ENCODE data around the gene TAF1D.

TAF1D gene

GRCh38 chr11:93697611-93698010, 43.7 kb downstream of the TAF1D start:
- no peaks in the 10 kb centered on the region for H3K4me1 ChIP-seq (ENCODE audit: low read depth, poor library complexity, severe bottlenecking)
- H4K20me1 ChIP-seq (ENCODE audit: insufficient read depth), result no peaks in the 10 kb centered on the region
- no peak overlapping the region for H3K4me3 ChIP-seq (IDR thresholded peaks at IDR 0.05; ENCODE audit: insufficient read depth, low read depth, low read length)
- no peaks in the 10 kb centered on the region for H3K79me2 ChIP-seq (ENCODE audit: insufficient read depth, low read depth)
- no peak overlapping the region for H3K27ac ChIP-seq
- no peak overlapping the region for H2AFZ ChIP-seq (ENCODE audit: low read depth)
- H3K9ac ChIP-seq, result no peak overlapping the region
- H3K36me3 ChIP-seq (ENCODE audit: insufficient read depth), result no peaks in the 10 kb centered on the region
- TF ChIP-seq, protein P1, sequence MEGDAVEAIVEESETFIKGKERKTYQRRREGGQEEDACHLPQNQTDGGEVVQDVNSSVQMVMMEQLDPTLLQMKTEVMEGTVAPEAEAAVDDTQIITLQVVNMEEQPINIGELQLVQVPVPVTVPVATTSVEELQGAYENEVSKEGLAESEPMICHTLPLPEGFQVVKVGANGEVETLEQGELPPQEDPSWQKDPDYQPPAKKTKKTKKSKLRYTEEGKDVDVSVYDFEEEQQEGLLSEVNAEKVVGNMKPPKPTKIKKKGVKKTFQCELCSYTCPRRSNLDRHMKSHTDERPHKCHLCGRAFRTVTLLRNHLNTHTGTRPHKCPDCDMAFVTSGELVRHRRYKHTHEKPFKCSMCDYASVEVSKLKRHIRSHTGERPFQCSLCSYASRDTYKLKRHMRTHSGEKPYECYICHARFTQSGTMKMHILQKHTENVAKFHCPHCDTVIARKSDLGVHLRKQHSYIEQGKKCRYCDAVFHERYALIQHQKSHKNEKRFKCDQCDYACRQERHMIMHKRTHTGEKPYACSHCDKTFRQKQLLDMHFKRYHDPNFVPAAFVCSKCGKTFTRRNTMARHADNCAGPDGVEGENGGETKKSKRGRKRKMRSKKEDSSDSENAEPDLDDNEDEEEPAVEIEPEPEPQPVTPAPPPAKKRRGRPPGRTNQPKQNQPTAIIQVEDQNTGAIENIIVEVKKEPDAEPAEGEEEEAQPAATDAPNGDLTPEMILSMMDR (conservative IDR thresholded peaks at IDR 0.05; ENCODE audit: low read depth, low read length), result no peak
- H3K27me3 ChIP-seq (ENCODE audit: insufficient read depth, low read depth), result no peaks in the 10 kb centered on the region
- no peak overlapping the region for H3K4me2 ChIP-seq

DNA sequence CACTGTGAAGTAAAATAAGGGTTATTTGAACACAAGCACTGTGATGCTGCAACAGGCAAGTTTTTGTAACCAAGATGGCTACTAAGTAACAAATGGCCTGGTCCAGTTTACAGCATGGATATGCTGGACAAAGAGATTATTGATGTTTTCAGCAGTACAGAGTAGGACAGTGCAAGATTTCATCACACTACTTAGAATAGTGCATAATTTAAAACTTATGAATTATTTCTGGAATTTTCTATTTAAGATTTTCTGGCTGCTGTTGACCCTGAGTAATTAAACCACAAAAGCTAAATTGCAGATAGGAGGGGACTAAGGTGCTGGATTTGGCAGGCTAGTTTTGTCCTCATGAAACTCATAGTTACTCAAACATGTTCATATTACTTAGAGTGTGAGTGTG, 46.7 kb downstream of the TAF1D start:
- no peaks in the 10 kb centered on the region for H3K79me2 ChIP-seq (ENCODE audit: insufficient read depth, low read depth)
- H4K20me1 ChIP-seq (ENCODE audit: insufficient read depth), result no peaks in the 10 kb centered on the region
- H3K27me3 ChIP-seq (ENCODE audit: insufficient read depth, low read depth), result no peaks in the 10 kb centered on the region
- H3K4me1 ChIP-seq (ENCODE audit: low read depth, poor library complexity, severe bottlenecking), result no peaks in the 10 kb centered on the region
- TF ChIP-seq, protein P1 (conservative IDR thresholded peaks at IDR 0.05; ENCODE audit: low read depth, low read length), result no peak
- H2AFZ ChIP-seq (ENCODE audit: low read depth), result no peak overlapping the region
- H3K36me3 ChIP-seq (ENCODE audit: insufficient read depth), result no peaks in the 10 kb centered on the region
- H3K4me2 ChIP-seq, result no peak overlapping the region
- no peak overlapping the region for H3K4me3 ChIP-seq (IDR thresholded peaks at IDR 0.05; ENCODE audit: insufficient read depth, low read depth, low read length)
- H3K9ac ChIP-seq, result no peak overlapping the region
- no peak overlapping the region for H3K27ac ChIP-seq

GRCh38 chr11:93694109-93694508, 47.2 kb downstream of the TAF1D start:
- H4K20me1 ChIP-seq (ENCODE audit: insufficient read depth), result no peaks in the 10 kb centered on the region

GRCh38 chr11:93689240-93689639, 52.1 kb downstream of the TAF1D start:
- H2AFZ ChIP-seq (ENCODE audit: low read depth), result no peak overlapping the region
- H3K4me1 ChIP-seq (ENCODE audit: low read depth, poor library complexity, severe bottlenecking), result no peaks in the 10 kb centered on the region
- no peaks in the 10 kb centered on the region for H4K20me1 ChIP-seq (ENCODE audit: insufficient read depth)
- no peak overlapping the region for H3K9ac ChIP-seq
- H3K79me2 ChIP-seq (ENCODE audit: insufficient read depth, low read depth), result no peaks in the 10 kb centered on the region
- no peak overlapping the region for H3K27ac ChIP-seq
- no peak overlapping the region for H3K4me2 ChIP-seq
- no peaks in the 10 kb centered on the region for H3K27me3 ChIP-seq (ENCODE audit: insufficient read depth, low read depth)
- TF ChIP-seq, protein P1 (conservative IDR thresholded peaks at IDR 0.05; ENCODE audit: low read depth, low read length), result no peak
- H3K4me3 ChIP-seq (IDR thresholded peaks at IDR 0.05; ENCODE audit: insufficient read depth, low read depth, low read length), result no peak overlapping the region
- H3K36me3 ChIP-seq (ENCODE audit: insufficient read depth), result no peaks in the 10 kb centered on the region

More at GRCh38 chr11:93694109-93694508, 47.2 kb downstream of the TAF1D start:
- H3K27me3 ChIP-seq (ENCODE audit: insufficient read depth, low read depth), result no peaks in the 10 kb centered on the region
- no peak overlapping the region for H3K4me3 ChIP-seq (IDR thresholded peaks at IDR 0.05; ENCODE audit: insufficient read depth, low read depth, low read length)
- no peaks in the 10 kb centered on the region for H3K4me1 ChIP-seq (ENCODE audit: low read depth, poor library complexity, severe bottlenecking)
- no peaks in the 10 kb centered on the region for H3K36me3 ChIP-seq (ENCODE audit: insufficient read depth)
- no peak overlapping the region for H2AFZ ChIP-seq (ENCODE audit: low read depth)
- TF ChIP-seq, protein P1 (conservative IDR thresholded peaks at IDR 0.05; ENCODE audit: low read depth, low read length), result no peak
- no peaks in the 10 kb centered on the region for H3K79me2 ChIP-seq (ENCODE audit: insufficient read depth, low read depth)
- H3K27ac ChIP-seq, result no peak overlapping the region
- H3K9ac ChIP-seq, result no peak overlapping the region
- H3K4me2 ChIP-seq, result no peak overlapping the region

All from KMS-11 (cell line).